BLaER1 treated with 17β-estradiol and CSF1 and Interleukin-3, amounts not matched to agents 10 nM and 100 nM (cell line): ENCODE data around the gene MTA3.

Source experiments
- H3K27ac ChIP-seq, 11 experiments: shearing (Covaris generic); formaldehyde crosslinking; 2 replicates each; pipeline ENCODE4 v1.8.1; 2022
- H3K27me3 ChIP-seq, 11 experiments: shearing (Covaris generic); formaldehyde crosslinking; 2 replicates each; pipeline ENCODE4 v1.8.1; 2022
- H3K36me3 ChIP-seq, 11 experiments: shearing (Covaris generic); formaldehyde crosslinking; 2 replicates each; pipeline ENCODE4 v1.8.1; 2022
- H3K4me1 ChIP-seq, 10 experiments: shearing (Covaris generic); formaldehyde crosslinking; 2 replicates each; pipeline ENCODE4 v1.8.1; 2022
- H3K4me2 ChIP-seq, 11 experiments: shearing (Covaris generic); formaldehyde crosslinking; 2 replicates each; pipeline ENCODE4 v1.8.1; 2022
- H3K4me3 ChIP-seq, 10 experiments: shearing (Covaris generic); formaldehyde crosslinking; 2 replicates each; pipeline ENCODE4 v1.8.1; 2022
- H3K9ac ChIP-seq, 11 experiments: shearing (Covaris generic); formaldehyde crosslinking; 2 replicates each; pipeline ENCODE4 v1.8.1; 2022
- H3K9me3 ChIP-seq, 11 experiments: shearing (Covaris generic); formaldehyde crosslinking; replicated peaks in 1 of 11; 2 replicates each; pipeline ENCODE4 v1.8.1; 2022
- H4K20me1 ChIP-seq, 11 experiments: shearing (Covaris generic); formaldehyde crosslinking; 2 replicates each; pipeline ENCODE4 v1.8.1; 2022
- Cebpa-rat ChIP-seq, 11 experiments: shearing (Covaris generic); IDR thresholded peaks; 2 replicates each; pipeline ENCODE4 v1.8.1; 2022

MTA3 gene

GRCh38 chr2:42693013-42693615 is 124.7 kb downstream of the MTA3 start:
- Histone ChIP-seq H4K20me1 (peaks cover 0 to 31% (median 0%) of the 10 kb centered on the region in 11 experiments; a peak in 2 of 22 replicates), H3K36me3 (peaks cover under 1 to 47% (median 15%) of the 10 kb centered on the region in 11 experiments; a peak in 15 of 22 replicates), H3K9ac (peak overlapping the region in 7 of 11 experiments; percentile 11 to 44 (median 25); a peak in 7 of 22 replicates), H3K9me3 (peaks cover 0 to 5% (median 0%) of the 10 kb centered on the region in 11 experiments; a peak in 3 of 22 replicates), H3K4me2 (peak overlapping the region; percentile 18 to 93 (median 76); a peak in 19 of 22 replicates), H3K27me3 (no peaks in the 10 kb centered on the region), H3K4me1 (peaks cover 10 to 30% (median 18%) of the 10 kb centered on the region in 10 experiments; a peak in 19 of 20 replicates), H3K4me3 (peak overlapping the region in 1 of 10 experiments; percentile 31; a peak in 1 of 20 replicates), H3K27ac (peak overlapping the region in 8 of 11 experiments; percentile 4 to 70 (median 49); a peak in 13 of 22 replicates)
- no peak for TF ChIP-seq Cebpa-rat (IDR thresholded peaks at IDR 0.05)

DNA sequence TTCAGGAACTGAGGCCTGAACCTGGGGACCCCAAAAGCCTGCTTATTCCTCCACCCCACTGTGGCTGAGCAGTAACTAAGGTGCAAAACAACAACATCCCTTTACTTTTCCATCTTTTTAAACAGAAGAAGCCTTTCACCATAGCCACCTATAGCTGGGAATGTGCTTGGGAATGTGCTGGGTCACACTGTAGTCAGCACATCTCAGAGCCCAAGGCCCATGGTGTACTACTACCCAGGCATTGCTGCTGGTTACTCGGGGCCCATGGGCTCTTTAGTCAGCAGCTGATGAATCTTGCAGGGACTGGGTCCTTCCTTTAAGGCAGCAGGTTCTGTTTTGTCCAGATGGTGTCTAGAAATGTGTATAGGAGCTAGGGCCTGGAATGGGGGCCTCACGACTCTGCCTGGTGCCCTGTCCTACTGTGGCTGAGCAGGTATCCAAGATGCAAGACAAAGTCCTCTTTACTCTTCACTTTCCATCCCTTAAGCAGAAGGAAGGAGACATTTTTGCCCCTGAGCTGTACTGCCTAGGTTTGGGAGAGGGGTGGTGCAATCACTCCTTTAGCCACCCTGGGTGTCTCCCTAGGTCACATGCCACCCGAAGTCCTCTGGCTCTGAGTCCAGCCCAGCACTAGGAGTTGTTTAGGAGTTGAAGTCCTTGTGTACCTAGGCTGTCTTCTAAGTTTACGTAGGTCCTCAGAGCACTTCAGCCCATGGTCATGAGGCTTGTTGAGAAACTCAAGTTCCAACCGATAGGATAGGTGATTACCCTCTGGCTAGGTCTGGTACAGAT is 125.5 kb downstream of the MTA3 start:
- Histone ChIP-seq H3K27me3 (no peaks in the 10 kb centered on the region), H4K20me1 (peaks cover 0 to 31% (median 0%) of the 10 kb centered on the region in 11 experiments; a peak in 2 of 22 replicates), H3K9me3 (no peaks in the 10 kb centered on the region), H3K36me3 (peaks cover 0 to 42% (median 14%) of the 10 kb centered on the region in 11 experiments; a peak in 12 of 22 replicates), H3K27ac (peak overlapping the region in 7 of 11 experiments; percentile 14 to 70 (median 51); a peak in 11 of 22 replicates), H3K4me2 (peak overlapping the region in 8 of 11 experiments; percentile 56 to 93 (median 76); a peak in 15 of 22 replicates), H3K4me3 (no peak overlapping the region), H3K4me1 (peaks cover 10 to 30% (median 18%) of the 10 kb centered on the region in 10 experiments; a peak in 19 of 20 replicates), H3K9ac (peak overlapping the region in 1 of 11 experiments; percentile 32; a peak in 2 of 22 replicates)
- no peak for TF ChIP-seq Cebpa-rat (IDR thresholded peaks at IDR 0.05)

GRCh38 chr2:42696987-42697386 is 128.6 kb downstream of the MTA3 start:
- no peak for TF ChIP-seq Cebpa-rat (IDR thresholded peaks at IDR 0.05)

DNA sequence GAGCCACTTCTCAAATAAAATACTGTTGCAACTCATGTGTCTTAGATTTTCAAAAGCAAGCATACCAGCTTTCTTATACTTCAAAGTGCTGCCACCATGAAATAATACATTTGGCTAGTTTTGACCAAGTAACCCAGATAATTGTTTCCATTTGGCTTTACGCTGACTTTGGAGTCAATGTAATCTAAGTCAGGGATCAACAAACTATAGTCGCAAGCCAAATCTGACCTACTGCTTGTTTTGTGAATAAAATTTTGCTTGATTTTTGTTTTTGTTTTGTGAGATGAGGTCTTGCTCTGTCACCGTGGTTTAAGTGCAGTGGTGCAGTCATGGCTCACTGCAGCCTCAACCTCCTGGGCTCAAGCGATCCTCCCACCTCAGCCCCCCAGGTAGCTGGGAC is 130.5 kb downstream of the MTA3 start:
- no peak for TF ChIP-seq Cebpa-rat (IDR thresholded peaks at IDR 0.05)
- H3K4me2 ChIP-seq: no peak overlapping the region
- no peaks in the 10 kb centered on the region for H3K27me3 ChIP-seq
- peaks cover 8 to 49% (median 18%) of the 10 kb centered on the region in 11 experiments; a peak in 16 of 22 replicates for H3K36me3 ChIP-seq
- no peak overlapping the region for H3K4me3 ChIP-seq
- H3K27ac ChIP-seq: no peak overlapping the region
- H3K9ac ChIP-seq: no peak overlapping the region
- no peaks in the 10 kb centered on the region for H3K9me3 ChIP-seq
- H3K4me1 ChIP-seq: peaks cover 0 to 3% (median under 1%) of the 10 kb centered on the region in 10 experiments; a peak in 7 of 20 replicates
- peaks cover 0 to 8% (median 0%) of the 10 kb centered on the region in 11 experiments; a peak in 1 of 22 replicates for H4K20me1 ChIP-seq

More at GRCh38 chr2:42696987-42697386, 128.6 kb downstream of the MTA3 start:
- peaks cover 0 to 35% (median 15%) of the 10 kb centered on the region in 11 experiments; a peak in 15 of 22 replicates for H3K36me3 ChIP-seq
- H3K9me3 ChIP-seq: no peaks in the 10 kb centered on the region
- H3K4me1 ChIP-seq: peaks cover 10 to 22% (median 18%) of the 10 kb centered on the region in 10 experiments; a peak in 19 of 20 replicates
- H3K4me3 ChIP-seq: no peak overlapping the region
- H3K27me3 ChIP-seq: no peaks in the 10 kb centered on the region
- H3K4me2 ChIP-seq: no peak overlapping the region
- H3K27ac ChIP-seq: no peak overlapping the region
- no peak overlapping the region for H3K9ac ChIP-seq
- peaks cover 0 to 24% (median 0%) of the 10 kb centered on the region in 11 experiments; a peak in 2 of 22 replicates for H4K20me1 ChIP-seq

- Histone ChIP-seq H3K36me3 (peaks cover 20 to 79% (median 49%) of the 10 kb centered on the region in 11 experiments), H3K9me3 (no peaks in the 10 kb centered on the region), H3K4me3 (no peak overlapping the region), H3K4me2 (no peak overlapping the region), H3K27me3 (no peaks in the 10 kb centered on the region), H3K4me1 (no peaks in the 10 kb centered on the region), H4K20me1 (no peaks in the 10 kb centered on the region), H3K27ac (no peak overlapping the region), H3K9ac (no peak overlapping the region)
- TF ChIP-seq Cebpa-rat (IDR thresholded peaks at IDR 0.05): no peak
Measured at GRCh38 chr2:42706836-42707235, 138.4 kb downstream of the MTA3 start.

DNA sequence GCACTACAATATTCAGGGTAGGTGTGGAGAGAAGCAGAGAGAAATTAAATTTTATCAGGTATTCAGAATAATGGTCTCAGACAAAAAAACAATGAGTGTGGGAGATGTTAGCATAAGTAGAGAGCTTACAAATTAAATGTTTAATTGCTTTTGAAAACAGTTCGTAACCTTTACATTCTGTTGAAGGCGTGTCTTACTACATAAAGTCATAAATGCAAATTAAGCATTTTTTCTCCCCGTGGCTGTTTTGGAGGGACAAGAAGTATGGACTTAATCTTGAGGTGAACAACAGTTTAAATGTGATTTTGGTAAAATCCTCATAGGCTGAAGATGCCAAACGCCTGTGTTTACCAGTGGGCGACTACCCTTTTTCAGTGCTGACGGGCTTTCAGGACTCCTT is 139.7 kb downstream of the MTA3 start:
- Histone ChIP-seq H3K9ac (no peak overlapping the region), H3K36me3 (peaks cover 20 to 74% (median 45%) of the 10 kb centered on the region in 11 experiments), H3K9me3 (no peaks in the 10 kb centered on the region)

DNA sequence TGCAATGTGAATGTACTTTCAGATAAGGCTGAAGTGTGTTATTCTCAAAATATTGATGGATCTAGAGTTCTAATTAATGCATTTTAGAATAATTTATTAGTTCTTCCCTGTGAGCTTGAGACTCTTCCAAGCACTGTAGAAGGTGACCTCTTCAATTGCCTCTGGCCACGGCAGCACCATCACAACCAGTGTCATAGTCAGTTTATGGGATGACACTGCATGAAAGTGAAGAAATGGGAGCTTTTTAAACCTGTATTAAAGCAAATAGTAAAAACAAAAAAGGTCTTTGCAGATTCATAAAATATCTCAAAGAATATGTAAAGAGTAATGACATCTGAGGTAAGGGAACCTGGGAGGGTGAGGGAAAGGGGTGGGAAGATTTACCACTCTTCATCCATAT is 143.5 kb downstream of the MTA3 start:
- H3K27ac ChIP-seq: no peak overlapping the region
- no peaks in the 10 kb centered on the region for H3K27me3 ChIP-seq
- H3K36me3 ChIP-seq: peaks cover 12 to 59% (median 30%) of the 10 kb centered on the region in 11 experiments
- TF ChIP-seq Cebpa-rat (IDR thresholded peaks at IDR 0.05): no peak
- H3K4me1 ChIP-seq: no peaks in the 10 kb centered on the region
- H3K9ac ChIP-seq: no peak overlapping the region
- no peaks in the 10 kb centered on the region for H3K9me3 ChIP-seq
- H3K4me3 ChIP-seq: no peak overlapping the region
- H4K20me1 ChIP-seq: no peaks in the 10 kb centered on the region
- no peak overlapping the region for H3K4me2 ChIP-seq

More for the DNA sequence above, 139.7 kb downstream of the MTA3 start:
- Histone ChIP-seq H3K27ac (no peak overlapping the region), H3K4me3 (no peak overlapping the region), H3K27me3 (no peaks in the 10 kb centered on the region), H3K4me2 (no peak overlapping the region), H4K20me1 (no peaks in the 10 kb centered on the region), H3K4me1 (no peaks in the 10 kb centered on the region)
- no peak for TF ChIP-seq Cebpa-rat (IDR thresholded peaks at IDR 0.05)

DNA sequence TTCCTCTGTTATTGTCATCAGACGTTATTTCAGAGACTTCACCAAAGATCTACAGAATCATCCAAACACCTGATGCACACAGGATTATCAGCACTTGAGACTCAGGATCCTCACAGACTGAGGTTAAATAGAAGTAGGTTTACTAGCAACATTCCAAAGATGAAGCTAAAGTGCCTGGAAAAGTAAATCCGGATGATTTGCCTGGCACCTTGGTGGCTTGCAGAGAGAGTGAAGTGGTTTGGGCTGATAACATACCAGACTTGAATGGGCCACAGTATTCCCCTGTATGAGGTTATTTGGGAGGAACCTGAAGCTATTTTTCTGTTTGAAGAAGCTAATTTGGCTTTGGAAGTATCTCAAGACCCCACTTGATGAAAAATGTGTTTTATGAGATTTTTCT is 144.5 kb downstream of the MTA3 start:
- H3K4me2 ChIP-seq: no peak overlapping the region
- no peak overlapping the region for H3K4me3 ChIP-seq
- no peaks in the 10 kb centered on the region for H3K9me3 ChIP-seq
- H3K27me3 ChIP-seq: no peaks in the 10 kb centered on the region
- H3K27ac ChIP-seq: no peak overlapping the region
- H3K4me1 ChIP-seq: no peaks in the 10 kb centered on the region
- peaks cover 12 to 49% (median 22%) of the 10 kb centered on the region in 11 experiments for H3K36me3 ChIP-seq
- no peak for TF ChIP-seq Cebpa-rat (IDR thresholded peaks at IDR 0.05)
- no peaks in the 10 kb centered on the region for H4K20me1 ChIP-seq
- no peak overlapping the region for H3K9ac ChIP-seq

- H3K27me3 ChIP-seq: no peaks in the 10 kb centered on the region
- H3K27ac ChIP-seq: no peak overlapping the region
- peaks cover 5 to 39% (median 13%) of the 10 kb centered on the region in 11 experiments; a peak in 21 of 22 replicates for H3K36me3 ChIP-seq
- H4K20me1 ChIP-seq: no peaks in the 10 kb centered on the region
- TF ChIP-seq Cebpa-rat (IDR thresholded peaks at IDR 0.05): no peak
- H3K4me2 ChIP-seq: no peak overlapping the region
- no peak overlapping the region for H3K9ac ChIP-seq
- no peaks in the 10 kb centered on the region for H3K9me3 ChIP-seq
- H3K4me1 ChIP-seq: no peaks in the 10 kb centered on the region
- H3K4me3 ChIP-seq: no peak overlapping the region
Measured at GRCh38 chr2:42713920-42714319, 145.5 kb downstream of the MTA3 start.
